SK-N-SH treated with all-trans-retinoic acid at 6 μM for 48 hours (cell line): ENCODE data around the gene CTNND1.

Experiments used
- PATZ1 ChIP-seq: fragments of 250-450 bp; sonication (Bioruptor Pico); IDR thresholded peaks from 2 replicates; pipeline ENCODE4 v1.8.0; 2020; ENCODE audit warnings: mild to moderate bottlenecking, moderate library complexity, borderline replicate concordance
- RARB ChIP-seq: fragments of 250-450 bp; sonication (Bioruptor Pico); IDR thresholded peaks from 2 replicates; pipeline ENCODE4 v1.8.0; 2021; ENCODE audit warnings: mild to moderate bottlenecking, moderate library complexity
- TSHZ2 ChIP-seq: fragments of 250-450 bp; sonication (Bioruptor Pico); IDR thresholded peaks from 2 replicates; pipeline ENCODE4 v1.5.0; 2020; ENCODE audit warnings: mild to moderate bottlenecking, moderate library complexity
- ZFP3 ChIP-seq: fragments of 250-450 bp; sonication (Bioruptor Pico); IDR thresholded peaks from 2 replicates; pipeline ENCODE4 v1.5.0; 2020; ENCODE audit warnings: mild to moderate bottlenecking, moderate library complexity
- ZNF565 ChIP-seq: fragments of 450-650 bp; formaldehyde crosslinking; conservative IDR thresholded peaks from 2 replicates; pipeline ENCODE4 v1.5.0; 2020; ENCODE audit warnings: low read depth, mild to moderate bottlenecking, moderate library complexity

- TF ChIP-seq PATZ1 (CRISPR knock-in tag) = no peak
- no peak for TF ChIP-seq ZFP3
- no peak for TF ChIP-seq RARB (CRISPR knock-in tag)
- no peak for TF ChIP-seq ZNF565 (CRISPR knock-in tag)
- TF ChIP-seq TSHZ2 (CRISPR knock-in tag) = no peak
Measured at GRCh38 chr11:57775491-57775890, 13.9 kb downstream of the CTNND1 start.
